ENCODE results near the gene DLD.
"Not testable (repeated sequence)": the region's sequence is repeated elsewhere in the genome, so short reads cannot be mapped to it uniquely, and the experiment has no call there.

Gene DLD

DNA sequence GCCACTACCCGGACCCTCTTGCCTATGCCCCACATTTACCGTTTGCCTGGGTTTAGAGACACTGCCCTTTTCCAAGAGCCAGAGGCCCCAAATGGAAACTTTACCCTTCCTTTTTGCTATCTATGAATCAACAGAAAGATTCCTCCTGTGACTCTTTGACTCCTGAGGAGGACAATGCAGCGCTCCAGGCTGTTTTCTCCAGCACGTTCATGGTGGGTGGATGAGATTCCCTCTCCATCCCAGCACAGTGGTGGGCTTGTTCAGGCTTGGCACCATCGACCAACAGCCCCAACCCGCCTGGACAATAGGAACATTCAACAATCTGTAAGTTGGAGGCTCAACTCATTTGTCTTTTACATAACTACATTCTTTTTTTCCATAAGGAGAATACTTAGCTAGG, 55.9 kb downstream of the DLD start:
- no peak overlapping the region for H3K4me3 ChIP-seq (ENCODE audit: low read length in 2 of 2)
- peaks cover 23% of the 10 kb centered on the region for H3K4me1 ChIP-seq (ENCODE audit: control insufficient read depth, insufficient read depth, low read length)
- peak overlapping the region; percentile 37 for H3K27ac ChIP-seq (ENCODE audit: low read length)
- H3K27me3 ChIP-seq (ENCODE audit: control insufficient read depth in 1 of 2, insufficient read depth in 2 of 2, low read length in 2 of 2) = no peaks in the 10 kb centered on the region
- H3K9ac ChIP-seq (ENCODE audit: low read length in 2 of 2) = no peak overlapping the region
- no peaks in the 10 kb centered on the region for H3K9me3 ChIP-seq (ENCODE audit: control insufficient read depth in 2 of 2, low read length in 2 of 2)
- H3K36me3 ChIP-seq (ENCODE audit: control insufficient read depth in 2 of 2, insufficient read depth in 2 of 2, low read length in 2 of 2) = peaks cover 30 to 33% of the 10 kb centered on the region in 2 donors

DNA sequence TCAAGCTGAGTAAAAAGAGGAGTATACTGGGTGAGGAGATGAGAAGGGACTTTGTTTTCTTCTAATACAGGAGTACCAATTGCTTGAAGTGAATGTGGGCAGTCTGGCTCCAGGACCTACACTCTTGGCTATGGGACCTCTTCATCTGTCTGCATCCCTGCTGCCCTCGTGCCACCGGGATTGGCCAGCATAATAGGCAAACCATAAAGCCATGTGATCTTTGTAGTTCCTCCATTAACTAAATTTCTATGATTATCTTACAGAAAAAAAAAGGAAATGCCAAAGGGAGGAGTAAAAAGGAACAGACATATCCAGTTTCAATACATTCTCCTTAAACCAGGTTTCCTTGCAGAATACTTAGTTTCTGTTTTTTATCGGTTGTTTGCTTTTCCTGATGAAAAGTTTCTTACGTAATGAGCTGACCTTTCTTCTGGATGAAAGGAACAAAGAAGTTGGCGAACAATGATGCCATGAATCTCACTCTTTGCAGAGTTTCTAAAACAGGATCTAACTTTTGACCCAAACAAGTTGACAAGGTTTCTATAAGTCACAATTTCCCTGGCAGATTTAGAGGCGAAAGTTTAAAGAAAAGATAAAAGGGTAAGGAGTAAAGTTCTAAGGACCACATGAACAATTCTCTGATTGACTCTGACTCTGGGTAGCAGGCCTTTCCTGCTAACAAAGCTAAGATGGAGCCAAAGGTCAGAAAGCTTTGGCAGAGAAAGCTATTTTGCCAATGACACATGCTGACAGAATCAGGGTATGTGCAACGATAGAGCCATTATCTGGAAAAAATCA, 57.9 kb downstream of the DLD start:
- no peak overlapping the region for H3K27ac ChIP-seq (ENCODE audit: low read length)
- H3K36me3 ChIP-seq (ENCODE audit: control insufficient read depth in 2 of 2, insufficient read depth in 2 of 2, low read length in 2 of 2) = peaks cover 22 to 32% of the 10 kb centered on the region in 2 donors

DNA sequence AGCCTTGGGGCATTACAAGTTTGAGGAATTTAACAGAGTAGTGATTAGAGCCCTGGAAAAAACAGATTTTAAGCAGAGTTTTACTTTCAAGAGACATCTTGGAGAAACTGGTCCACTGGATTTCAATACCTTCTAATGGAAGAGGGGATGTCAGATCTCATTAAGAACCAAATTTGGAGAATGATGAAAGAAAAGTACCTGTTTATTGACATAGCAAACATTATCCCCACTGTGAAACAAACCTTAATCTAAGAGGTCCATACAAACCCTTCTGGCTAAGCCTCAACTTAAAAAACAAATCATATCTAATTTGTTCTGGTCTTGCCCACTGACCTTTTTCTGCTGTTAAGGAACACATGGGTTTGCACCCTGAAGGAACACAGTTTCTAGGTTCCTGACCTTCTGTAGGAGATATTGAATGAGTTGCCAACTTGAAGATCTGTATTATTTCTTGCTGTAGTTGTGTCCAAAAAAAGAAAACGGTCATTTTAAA, 58.5 kb downstream of the DLD start:
- Histone ChIP-seq H3K36me3 (ENCODE audit: control insufficient read depth in 2 of 2, insufficient read depth in 2 of 2, low read length in 2 of 2) (peaks cover 18 to 28% of the 10 kb centered on the region in 2 donors), H3K4me3 (ENCODE audit: low read length in 2 of 2) (no peak overlapping the region), H3K9me3 (ENCODE audit: control insufficient read depth in 2 of 2, low read length in 2 of 2) (no peaks in the 10 kb centered on the region), H3K27ac (ENCODE audit: low read length) (no peak overlapping the region), H3K9ac (ENCODE audit: low read length in 2 of 2) (no peak overlapping the region), H3K27me3 (ENCODE audit: control insufficient read depth in 1 of 2, insufficient read depth in 2 of 2, low read length in 2 of 2) (no peaks in the 10 kb centered on the region), H3K4me1 (ENCODE audit: control insufficient read depth, insufficient read depth, low read length) (peaks cover 34% of the 10 kb centered on the region)

More for the DNA sequence above, 57.9 kb downstream of the DLD start:
- Histone ChIP-seq H3K4me3 (ENCODE audit: low read length in 2 of 2) (no peak overlapping the region), H3K9ac (ENCODE audit: low read length in 2 of 2) (no peak overlapping the region), H3K9me3 (ENCODE audit: control insufficient read depth in 2 of 2, low read length in 2 of 2) (no peaks in the 10 kb centered on the region), H3K27me3 (ENCODE audit: control insufficient read depth in 1 of 2, insufficient read depth in 2 of 2, low read length in 2 of 2) (no peaks in the 10 kb centered on the region), H3K4me1 (ENCODE audit: control insufficient read depth, insufficient read depth, low read length) (peaks cover 34% of the 10 kb centered on the region)

DNA sequence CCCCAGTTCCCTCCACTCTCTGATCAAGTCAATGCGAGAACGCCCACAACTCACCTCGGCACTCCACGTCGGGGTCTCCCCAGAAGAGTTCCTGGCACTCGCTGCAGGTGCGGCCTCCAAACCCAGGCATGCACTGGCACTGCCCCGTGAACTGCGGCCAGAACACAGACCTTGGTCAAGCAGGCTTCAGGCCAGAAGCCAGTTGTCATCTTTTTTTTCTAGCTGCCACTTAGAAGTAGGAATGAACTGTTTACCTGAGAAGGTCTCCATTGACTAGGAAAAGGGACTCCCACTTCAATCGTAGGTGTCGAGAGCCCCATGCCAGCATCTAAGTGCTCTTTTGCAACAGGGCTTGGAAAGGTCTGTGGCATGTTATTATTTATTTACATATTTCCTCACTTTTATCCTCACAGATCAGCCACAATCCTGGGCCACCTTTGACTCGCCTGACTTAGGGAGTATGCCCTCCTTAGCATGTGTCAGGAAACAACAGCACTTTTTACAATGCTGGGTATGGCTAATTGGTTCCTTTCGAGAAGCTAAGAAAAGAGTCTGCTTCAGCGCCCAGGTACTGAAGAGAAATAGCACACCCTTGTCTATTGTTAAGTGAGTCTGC, 60.3 kb downstream of the DLD start:
- Histone ChIP-seq H3K36me3 (ENCODE audit: control insufficient read depth in 2 of 2, insufficient read depth in 2 of 2, low read length in 2 of 2) (peaks cover 25 to 31% of the 10 kb centered on the region in 2 donors), H3K4me1 (ENCODE audit: control insufficient read depth, insufficient read depth, low read length) (peaks cover 27% of the 10 kb centered on the region), H3K4me3 (ENCODE audit: low read length in 2 of 2) (no peak overlapping the region), H3K27me3 (ENCODE audit: control insufficient read depth in 1 of 2, insufficient read depth in 2 of 2, low read length in 2 of 2) (no peaks in the 10 kb centered on the region), H3K9me3 (ENCODE audit: control insufficient read depth in 2 of 2, low read length in 2 of 2) (no peaks in the 10 kb centered on the region), H3K27ac (ENCODE audit: low read length) (peak overlapping the region; percentile 49), H3K9ac (ENCODE audit: low read length in 2 of 2) (no peak overlapping the region)

DNA sequence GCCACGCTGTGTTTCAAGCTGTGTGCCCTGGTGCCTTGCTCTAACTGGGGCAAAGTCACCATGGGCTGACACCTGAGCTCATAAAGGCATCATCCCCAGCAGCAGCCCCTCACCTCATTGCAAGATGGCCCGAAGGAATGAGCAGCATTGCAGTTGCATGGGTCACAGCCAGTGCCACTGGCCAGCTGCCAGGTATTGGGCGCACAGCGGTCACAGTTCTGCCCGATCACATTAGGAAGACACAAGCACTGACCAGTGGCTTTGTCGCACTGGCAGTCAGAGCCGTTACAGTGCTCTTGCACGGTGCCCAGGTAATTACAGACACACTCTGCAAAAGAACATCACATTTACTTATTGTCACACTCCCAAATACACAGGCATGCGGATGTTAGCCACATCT, 60.9 kb downstream of the DLD start:
- Histone ChIP-seq H3K27ac (ENCODE audit: low read length) (peak overlapping the region; percentile 49), H3K4me1 (ENCODE audit: control insufficient read depth, insufficient read depth, low read length) (peaks cover 23% of the 10 kb centered on the region), H3K9ac (ENCODE audit: low read length in 2 of 2) (no peak overlapping the region), H3K27me3 (ENCODE audit: control insufficient read depth in 1 of 2, insufficient read depth in 2 of 2, low read length in 2 of 2) (no peaks in the 10 kb centered on the region), H3K9me3 (ENCODE audit: control insufficient read depth in 2 of 2, low read length in 2 of 2) (no peaks in the 10 kb centered on the region), H3K36me3 (ENCODE audit: control insufficient read depth in 2 of 2, insufficient read depth in 2 of 2, low read length in 2 of 2) (peaks cover 29 to 30% of the 10 kb centered on the region in 2 donors), H3K4me3 (ENCODE audit: low read length in 2 of 2) (no peak overlapping the region)

DNA sequence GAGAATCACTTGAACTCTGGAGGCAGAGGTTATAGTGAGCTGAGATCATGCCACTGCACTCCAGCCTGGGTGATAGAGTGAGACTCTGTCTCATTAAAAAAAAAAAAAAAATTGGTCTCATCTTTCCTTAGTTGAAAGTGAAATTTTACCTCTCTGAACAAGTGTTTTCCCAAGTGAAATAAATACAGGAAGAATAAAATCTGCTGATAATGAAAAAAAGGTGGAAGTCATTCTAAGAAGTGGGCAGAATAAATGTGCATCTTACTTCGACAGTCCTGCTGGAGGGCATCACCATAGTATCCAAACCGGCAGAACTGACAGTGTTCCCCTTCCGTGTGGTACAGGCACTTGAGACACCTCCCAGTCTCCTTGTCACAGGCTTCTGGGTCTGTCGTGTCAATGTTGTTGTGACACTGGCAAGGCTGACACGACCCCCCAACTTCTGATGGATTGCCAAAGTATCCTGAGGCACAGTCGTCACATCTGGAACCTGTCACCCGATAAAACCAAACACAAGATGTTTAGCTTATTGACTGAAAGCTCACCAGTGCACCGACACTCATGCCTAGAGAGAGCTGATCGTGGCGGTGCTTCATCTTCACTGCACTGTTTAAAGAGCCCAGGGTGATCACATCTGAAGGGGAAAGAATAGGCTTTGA, 62.4 kb downstream of the DLD start:
- Histone ChIP-seq H3K4me3 (ENCODE audit: low read length in 2 of 2) (no peak overlapping the region), H3K27me3 (ENCODE audit: control insufficient read depth in 1 of 2, insufficient read depth in 2 of 2, low read length in 2 of 2) (no peaks in the 10 kb centered on the region), H3K9me3 (ENCODE audit: control insufficient read depth in 2 of 2, low read length in 2 of 2) (no peaks in the 10 kb centered on the region), H3K27ac (ENCODE audit: low read length) (peak overlapping the region; percentile 41), H3K9ac (ENCODE audit: low read length in 2 of 2) (no peak overlapping the region), H3K4me1 (ENCODE audit: control insufficient read depth, insufficient read depth, low read length) (peaks cover 23% of the 10 kb centered on the region), H3K36me3 (ENCODE audit: control insufficient read depth in 2 of 2, insufficient read depth in 2 of 2, low read length in 2 of 2) (peaks cover 27% of the 10 kb centered on the region in 2 donors)

DNA sequence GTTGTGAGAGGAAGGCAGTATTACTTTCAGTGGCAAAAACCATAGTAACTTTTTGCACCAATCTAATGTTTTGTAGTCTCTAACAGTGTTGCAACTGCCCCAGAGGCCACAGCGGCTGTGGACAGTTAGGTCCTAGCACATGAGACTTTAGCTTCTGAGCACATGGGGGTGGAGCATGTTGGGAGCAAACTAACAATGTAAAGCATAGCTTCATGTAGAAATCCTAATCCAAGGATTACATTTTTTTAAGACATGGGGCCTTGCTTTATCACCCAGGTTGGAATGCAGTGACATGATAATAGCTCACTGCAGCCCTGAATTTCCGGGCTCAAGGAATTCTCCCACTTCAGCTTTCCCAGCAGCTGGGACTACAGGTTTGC, 62.9 kb downstream of the DLD start:
- Histone ChIP-seq H3K27ac (ENCODE audit: low read length) (peak overlapping the region; percentile 41), H3K36me3 (ENCODE audit: control insufficient read depth in 2 of 2, insufficient read depth in 2 of 2, low read length in 2 of 2) (peaks cover 24 to 29% of the 10 kb centered on the region in 2 donors), H3K9me3 (ENCODE audit: control insufficient read depth in 2 of 2, low read length in 2 of 2) (no peaks in the 10 kb centered on the region), H3K27me3 (ENCODE audit: control insufficient read depth in 1 of 2, insufficient read depth in 2 of 2, low read length in 2 of 2) (no peaks in the 10 kb centered on the region), H3K4me1 (ENCODE audit: control insufficient read depth, insufficient read depth, low read length) (peaks cover 26% of the 10 kb centered on the region), H3K9ac (ENCODE audit: low read length in 2 of 2) (no peak overlapping the region), H3K4me3 (ENCODE audit: low read length in 2 of 2) (no peak overlapping the region)

DNA sequence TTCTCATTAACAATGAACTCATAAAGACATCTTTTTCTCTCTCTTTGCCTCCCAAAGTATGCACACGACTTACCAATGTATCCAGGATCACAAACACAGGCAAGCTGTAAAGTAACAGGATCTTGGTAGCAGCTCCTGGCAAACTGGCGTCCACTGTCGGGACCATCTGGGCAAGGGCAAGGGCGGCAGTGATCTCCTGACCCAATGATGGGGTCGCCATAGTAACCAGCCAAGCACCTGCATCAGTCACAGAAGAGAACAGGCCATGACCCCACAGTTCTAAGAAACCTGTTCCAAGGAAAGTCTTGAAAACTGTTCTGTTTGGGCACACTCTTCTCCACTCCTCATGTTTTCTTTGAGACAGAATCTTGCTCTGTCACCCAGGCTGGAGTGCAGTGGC, 64.4 kb downstream of the DLD start:
- H3K36me3 ChIP-seq (ENCODE audit: control insufficient read depth in 2 of 2, insufficient read depth in 2 of 2, low read length in 2 of 2) = peaks cover 32 to 42% of the 10 kb centered on the region in 2 donors
- H3K9me3 ChIP-seq (ENCODE audit: control insufficient read depth in 2 of 2, low read length in 2 of 2) = no peaks in the 10 kb centered on the region
- H3K4me1 ChIP-seq (ENCODE audit: control insufficient read depth, insufficient read depth, low read length) = peaks cover 39% of the 10 kb centered on the region

DNA sequence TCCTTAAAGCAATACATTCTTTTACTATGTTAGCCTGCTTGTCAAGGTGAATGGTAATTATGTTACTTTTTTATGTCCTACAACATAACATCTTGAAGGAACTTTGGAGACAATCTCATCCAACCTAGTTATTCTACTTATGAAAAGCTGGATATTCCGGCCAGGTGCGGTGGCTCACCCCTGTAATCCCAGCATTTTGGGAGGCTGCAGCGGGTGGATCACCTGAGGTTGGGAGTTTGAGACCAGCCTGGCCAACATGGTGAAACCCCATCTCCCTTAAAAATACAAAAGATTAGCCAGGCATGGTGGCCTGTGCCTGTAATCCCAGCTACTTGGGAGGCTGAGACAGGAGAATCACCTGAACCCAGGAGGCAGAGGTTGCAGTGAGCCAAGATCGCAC, 66.0 kb downstream of the DLD start:
- H3K27me3 ChIP-seq (ENCODE audit: control insufficient read depth in 1 of 2, insufficient read depth in 2 of 2, low read length in 2 of 2); H3K4me3 ChIP-seq (ENCODE audit: low read length in 2 of 2); H3K9ac ChIP-seq (ENCODE audit: low read length in 2 of 2); H3K9me3 ChIP-seq (ENCODE audit: control insufficient read depth in 2 of 2, low read length in 2 of 2); H3K27ac ChIP-seq (ENCODE audit: low read length): not testable (repeated sequence)
- H3K36me3 ChIP-seq (ENCODE audit: control insufficient read depth in 2 of 2, insufficient read depth in 2 of 2, low read length in 2 of 2) = peaks cover 25 to 35% of the 10 kb centered on the region in 2 donors
- peaks cover 33% of the 10 kb centered on the region for H3K4me1 ChIP-seq (ENCODE audit: control insufficient read depth, insufficient read depth, low read length)

More for the DNA sequence above, 64.4 kb downstream of the DLD start:
- Histone ChIP-seq H3K4me3 (ENCODE audit: low read length in 2 of 2) (no peak overlapping the region), H3K27me3 (ENCODE audit: control insufficient read depth in 1 of 2, insufficient read depth in 2 of 2, low read length in 2 of 2) (no peaks in the 10 kb centered on the region), H3K27ac (ENCODE audit: low read length) (no peak overlapping the region), H3K9ac (ENCODE audit: low read length in 2 of 2) (no peak overlapping the region)

DNA sequence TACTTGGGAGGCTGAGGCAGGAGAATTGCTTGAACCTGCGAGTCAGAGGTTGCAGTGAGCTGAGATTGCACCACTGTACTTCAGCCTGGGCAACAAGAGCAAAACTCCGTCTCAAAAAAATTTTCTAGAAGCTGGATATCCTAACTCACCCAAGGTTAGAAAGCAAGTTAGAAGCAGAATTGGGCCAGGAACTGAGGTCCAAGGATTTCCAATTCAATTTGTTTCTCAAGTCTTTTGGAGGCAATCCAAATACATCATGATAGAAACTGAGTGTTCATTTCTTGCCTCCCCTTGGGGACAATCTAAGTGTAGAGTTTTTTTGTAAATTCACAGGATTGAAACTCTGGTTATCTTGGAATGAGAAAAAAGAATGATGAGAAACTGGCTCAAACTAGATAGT, 66.5 kb downstream of the DLD start:
- Histone ChIP-seq H3K4me3 (ENCODE audit: low read length in 2 of 2) (no peak overlapping the region), H3K27me3 (ENCODE audit: control insufficient read depth in 1 of 2, insufficient read depth in 2 of 2, low read length in 2 of 2) (no peaks in the 10 kb centered on the region), H3K27ac (ENCODE audit: low read length) (no peak overlapping the region), H3K9me3 (ENCODE audit: control insufficient read depth in 2 of 2, low read length in 2 of 2) (no peaks in the 10 kb centered on the region), H3K9ac (ENCODE audit: low read length in 2 of 2) (no peak overlapping the region), H3K36me3 (ENCODE audit: control insufficient read depth in 2 of 2, insufficient read depth in 2 of 2, low read length in 2 of 2) (peaks cover 28 to 36% of the 10 kb centered on the region in 2 donors), H3K4me1 (ENCODE audit: control insufficient read depth, insufficient read depth, low read length) (peaks cover 28% of the 10 kb centered on the region)

Data from stomach smooth muscle (tissue), 2 donors.